Inflammatory macrophage treated with lipopolysaccharide for 4 hours (primary cell): Measurements from ENCODE around the gene BAD.

Experiments used
- DNase-seq: peaks from one replicate; pipeline ENCODE4 v3.0.0-alpha.2; 2020

The BAD gene

GRCh38 chr11:64295760-64296159 is 11.3 kb upstream of the BAD start:
- DNase-seq, result no peak

GRCh38 chr11:64294774-64295173 is 10.3 kb upstream of the BAD start:
- DNase-seq, result no peak

GRCh38 chr11:64292460-64293254 is 8.2 kb upstream of the BAD start:
- peak; percentile 24 for DNase-seq

GRCh38 chr11:64291752-64292459 is 7.4 kb upstream of the BAD start:
- no peak for DNase-seq

- no peak for DNase-seq
Measured at GRCh38 chr11:64291262-64291751, 6.8 kb upstream of the BAD start, which contains the start of gene KCNK4. Gene KCNK4 (plus strand): TSS chr11:64291302. CDS start chr11:64293019, 1,717 bp downstream.

- no peak for DNase-seq
Measured at GRCh38 chr11:64290352-64291261, 6.1 kb upstream of the BAD start.

- no peak for DNase-seq
Measured at GRCh38 chr11:64289002-64289564, 4.6 kb upstream of the BAD start.

GRCh38 chr11:64288353-64288750 is 3.9 kb upstream of the BAD start:
- DNase-seq, result no peak

- no peak for DNase-seq
Measured at GRCh38 chr11:64287676-64288352, 3.3 kb upstream of the BAD start.

GRCh38 chr11:64286801-64287159 is 2.3 kb upstream of the BAD start:
- no peak for DNase-seq

GRCh38 chr11:64285885-64286800 is 1.7 kb upstream of the BAD start:
- DNase-seq, result no peak

GRCh38 chr11:64284962-64285884 is 758 bp upstream of the BAD start, which contains the start of gene GPR137:
Gene GPR137 (plus strand): TSS chr11:64285848. CDS start chr11:64286525, 677 bp downstream.
- DNase-seq, result peak; percentile 75

GRCh38 chr11:64283092-64283491 is 1.4 kb downstream of the BAD start:
- no peak for DNase-seq

- DNase-seq, result no peak
Measured at GRCh38 chr11:64281957-64282770, 2.3 kb downstream of the BAD start.

- DNase-seq, result no peak
Measured at GRCh38 chr11:64278576-64279190, 5.8 kb downstream of the BAD start.

GRCh38 chr11:64276653-64277431 is 7.6 kb downstream of the BAD start:
- DNase-seq, result peak; percentile 21

GRCh38 chr11:64275841-64276240 is 8.6 kb downstream of the BAD start:
- no peak for DNase-seq
